K562 (cell line): Measurements from ENCODE around the gene ENDOD1. TPM values are rescaled to one million over a fixed set of nuclear protein-coding genes. Genes with fewer than 3 reads are reported as not detected.

Experiments used
- ARID1B ChIP-seq: fragments of 450-650 bp; IDR thresholded peaks from 2 replicates; pipeline ENCODE4 v1.6.1; 2016; ENCODE audit warnings: antibody characterized with exemption, mild to moderate bottlenecking, inconsistent platforms
- CHD1 ChIP-seq: fragments of 200-600 bp; sonication (generic); IDR thresholded peaks from one replicate; pipeline ENCODE4 v1.6.1; 2012; ENCODE audit warnings: mild to moderate bottlenecking, moderate library complexity, low read length, inconsistent platforms
- DMBX1 ChIP-seq: fragments of 250-450 bp; sonication (Bioruptor Pico); IDR thresholded peaks from 2 replicates; pipeline ENCODE4 v1.8.0; 2022; ENCODE audit warnings: inconsistent platforms, mild to moderate bottlenecking, moderate library complexity, borderline replicate concordance
- ELF1 ChIP-seq: fragments of 200-800 bp; sonication (Bioruptor generic); IDR thresholded peaks from 2 replicates; pipeline ENCODE4 v1.6.1; 2016; ENCODE audit warnings: missing genetic modification characterization, missing compliant biosample characterization
- HDGF ChIP-seq: fragments of 450-650 bp; IDR thresholded peaks from 2 replicates; pipeline ENCODE4 v1.6.1; 2016
- HMGXB4 ChIP-seq: sonication (generic); formaldehyde crosslinking; IDR thresholded peaks from 2 replicates; pipeline ENCODE4 v1.8.1; 2023; ENCODE audit warnings: mild to moderate bottlenecking, missing genetic modification reagents
- MAFK ChIP-seq: IDR thresholded peaks from 2 replicates; pipeline ENCODE4 v1.6.1; 2011; ENCODE audit warnings: low read length, improper control_type of control experiment
- MITF ChIP-seq: IDR thresholded peaks from 2 replicates; pipeline ENCODE4 v1.6.1; 2014; ENCODE audit warnings: antibody characterized with exemption
- NELFE ChIP-seq: IDR thresholded peaks from 2 replicates; pipeline ENCODE4 v1.6.1; 2011; ENCODE audit warnings: mild to moderate bottlenecking; ENCODE audit not compliant: insufficient read depth, insufficient read length
- NUFIP1 ChIP-seq: fragments of 450-650 bp; IDR thresholded peaks from 2 replicates; pipeline ENCODE4 v1.6.1; 2018; ENCODE audit not compliant: partially characterized antibody
- OTX1 ChIP-seq: fragments of 450-650 bp; formaldehyde crosslinking; IDR thresholded peaks from 2 replicates; pipeline ENCODE4 v1.4.0; 2022; ENCODE audit warnings: mild to moderate bottlenecking
- PTTG1 ChIP-seq: fragments of 450-650 bp; IDR thresholded peaks from 2 replicates; pipeline ENCODE4 v1.6.1; 2016; ENCODE audit warnings: low read depth, mild to moderate bottlenecking, missing genetic modification characterization, missing compliant biosample characterization
- SIN3B ChIP-seq: fragments of 450-650 bp; IDR thresholded peaks from 2 replicates; pipeline ENCODE4 v1.6.1; 2017; ENCODE audit warnings: low read depth, mild to moderate bottlenecking, moderate library complexity
- SIRT6 ChIP-seq: IDR thresholded peaks from one replicate; pipeline ENCODE4 v1.6.1; 2012; ENCODE audit warnings: low read depth, mild to moderate bottlenecking, control low read depth, inconsistent platforms, low read length, moderate library complexity
- SLC30A9 ChIP-seq: fragments of 250-450 bp; sonication (Bioruptor Pico); IDR thresholded peaks from 2 replicates; pipeline ENCODE4 v1.8.0; 2022; ENCODE audit warnings: mild to moderate bottlenecking, moderate library complexity
- ZC3H11A ChIP-seq: IDR thresholded peaks from 2 replicates; pipeline ENCODE4 v1.6.1; 2012; ENCODE audit warnings: low read depth, low read length, improper control_type of control experiment
- ZNF124 ChIP-seq: sonication (generic); formaldehyde crosslinking; IDR thresholded peaks from 2 replicates; pipeline ENCODE4 v1.8.1; 2022; ENCODE audit warnings: missing genetic modification reagents
- ZNF146 ChIP-seq: IDR thresholded peaks from one replicate; pipeline ENCODE4 v1.6.1; 2018; ENCODE audit warnings: missing compliant biosample characterization; ENCODE audit not compliant: unreplicated experiment
- ZNF707 ChIP-seq: fragments of 250-450 bp; sonication (Bioruptor Pico); conservative IDR thresholded peaks from 2 replicates; pipeline ENCODE4 v1.8.0; 2022; ENCODE audit warnings: inconsistent platforms, mild to moderate bottlenecking, moderate library complexity
- polyA plus RNA-seq, 8 experiments: library from polyadenylated mRNA; depleted of rRNA in 4 of 8; stranded (reverse) in 5 of 8; unstranded in 3 of 8; fragments of >200 nt; fragmentation: Nextera tagmentation in 2 of 8; fragmentation: Illumina TruSeq in 1 of 8; extraction: Ambion mirVana in 2 of 8; extraction: Trizol in 1 of 8; gene quantifications; 2 replicates each; pipeline versions ENCODE4 v1.2.1 to v1.2.3, GENCODE V29; 2011 to 2014; ENCODE audit warnings: inconsistent platforms in 1 of 8, missing spikeins in 1 of 8
- total RNA-seq, 7 experiments: library from RNA; depleted of rRNA in 6 of 7; stranded (reverse); fragments of >200 nt in 6 of 7; fragmentation: Illumina TruSeq in 2 of 7; extraction: Trizol in 2 of 7; gene quantifications; 2 replicates each; pipeline versions ENCODE4 v1.2.1 to v1.2.3, GENCODE V29; 2011 to 2021; ENCODE audit warnings: low replicate concordance in 1 of 7
- TF ChIP-seq, protein P1 (sequence below): conservative IDR thresholded peaks from 2 replicates; pipeline ENCODE4 v1.6.1; 2011; ENCODE audit warnings: low read depth, mild to moderate bottlenecking, low read length; ENCODE audit not compliant: control insufficient read depth
- TF ChIP-seq, protein P2 (sequence below): fragments of 450-650 bp; IDR thresholded peaks from 2 replicates; pipeline ENCODE4 v1.6.1; 2016; ENCODE audit warnings: antibody characterized with exemption
- TF ChIP-seq, protein P3 (sequence below), 2 experiments: fragments of 450-650 bp; IDR thresholded peaks; 2 replicates each; pipeline ENCODE4 v1.6.1; 2016

ENDOD1 gene
- total and polyA plus RNA-seq, 9 of the 15 experiments (the other 6 are each of a cell fraction or from before 2014, with no cell fraction given), result 4.2 to 11.8 (median 9.3) TPM

DNA sequence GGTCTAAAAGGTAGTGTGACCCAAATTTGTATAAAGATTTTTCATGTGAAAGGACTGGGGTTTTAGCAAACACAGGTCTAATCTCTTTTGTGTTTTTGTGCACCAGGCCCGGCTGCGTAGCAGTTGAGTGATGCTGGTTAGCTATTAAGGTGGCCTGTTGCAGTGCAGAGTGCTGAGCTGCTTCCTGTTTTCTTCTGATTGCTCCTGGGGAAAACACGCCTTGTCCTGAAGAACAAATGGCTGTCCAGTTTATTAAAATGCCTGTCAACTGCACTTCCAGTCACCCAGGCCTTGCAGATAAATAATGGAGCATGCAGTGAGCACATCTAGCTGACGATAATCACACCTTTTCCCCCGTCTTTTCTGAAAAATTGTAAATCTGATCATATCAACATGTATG is 21.1 kb upstream of the ENDOD1 start (continued):
- TF ChIP-seq, protein P1, sequence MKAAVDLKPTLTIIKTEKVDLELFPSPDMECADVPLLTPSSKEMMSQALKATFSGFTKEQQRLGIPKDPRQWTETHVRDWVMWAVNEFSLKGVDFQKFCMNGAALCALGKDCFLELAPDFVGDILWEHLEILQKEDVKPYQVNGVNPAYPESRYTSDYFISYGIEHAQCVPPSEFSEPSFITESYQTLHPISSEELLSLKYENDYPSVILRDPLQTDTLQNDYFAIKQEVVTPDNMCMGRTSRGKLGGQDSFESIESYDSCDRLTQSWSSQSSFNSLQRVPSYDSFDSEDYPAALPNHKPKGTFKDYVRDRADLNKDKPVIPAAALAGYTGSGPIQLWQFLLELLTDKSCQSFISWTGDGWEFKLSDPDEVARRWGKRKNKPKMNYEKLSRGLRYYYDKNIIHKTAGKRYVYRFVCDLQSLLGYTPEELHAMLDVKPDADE, result no peak
- TF ChIP-seq HDGF (no peak), ZNF124 (CRISPR knock-in tag) (no peak), ZC3H11A (0 out of 2 replicates have a peak, but pooled peaks have one; percentile 59), MITF (no peak), SLC30A9 (CRISPR knock-in tag) (no peak), SIRT6 (no peak), SIN3B (no peak), ELF1 (tag) (peak; percentile 94), DMBX1 (CRISPR knock-in tag) (no peak), ZNF707 (CRISPR knock-in tag) (no peak), HMGXB4 (CRISPR knock-in tag) (no peak; the same call in 1 of the 2 replicates), MAFK (peak; percentile 47; the same call in 1 of the 2 replicates), NUFIP1 (no peak), OTX1 (CRISPR knock-in tag) (no peak), CHD1 (no peak), NELFE (no peak), ARID1B (peak; percentile 16; the same call in 1 of the 2 replicates), ZNF146 (CRISPR knock-in tag) (no peak), PTTG1 (tag) (no peak)
- TF ChIP-seq, protein P2, sequence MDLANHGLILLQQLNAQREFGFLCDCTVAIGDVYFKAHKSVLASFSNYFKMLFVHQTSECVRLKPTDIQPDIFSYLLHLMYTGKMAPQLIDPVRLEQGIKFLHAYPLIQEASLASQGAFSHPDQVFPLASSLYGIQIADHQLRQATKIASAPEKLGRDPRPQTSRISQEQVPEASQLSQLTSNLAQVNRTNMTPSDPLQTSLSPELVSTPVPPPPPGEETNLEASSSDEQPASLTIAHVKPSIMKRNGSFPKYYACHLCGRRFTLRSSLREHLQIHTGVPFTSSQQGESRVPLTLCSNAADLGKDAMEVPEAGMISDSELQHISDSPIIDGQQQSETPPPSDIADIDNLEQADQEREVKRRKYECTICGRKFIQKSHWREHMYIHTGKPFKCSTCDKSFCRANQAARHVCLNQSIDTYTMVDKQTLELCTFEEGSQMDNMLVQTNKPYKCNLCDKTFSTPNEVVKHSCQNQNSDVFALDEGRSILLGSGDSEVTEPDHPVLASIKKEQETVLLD, result no peak
- TF ChIP-seq, protein P3, sequence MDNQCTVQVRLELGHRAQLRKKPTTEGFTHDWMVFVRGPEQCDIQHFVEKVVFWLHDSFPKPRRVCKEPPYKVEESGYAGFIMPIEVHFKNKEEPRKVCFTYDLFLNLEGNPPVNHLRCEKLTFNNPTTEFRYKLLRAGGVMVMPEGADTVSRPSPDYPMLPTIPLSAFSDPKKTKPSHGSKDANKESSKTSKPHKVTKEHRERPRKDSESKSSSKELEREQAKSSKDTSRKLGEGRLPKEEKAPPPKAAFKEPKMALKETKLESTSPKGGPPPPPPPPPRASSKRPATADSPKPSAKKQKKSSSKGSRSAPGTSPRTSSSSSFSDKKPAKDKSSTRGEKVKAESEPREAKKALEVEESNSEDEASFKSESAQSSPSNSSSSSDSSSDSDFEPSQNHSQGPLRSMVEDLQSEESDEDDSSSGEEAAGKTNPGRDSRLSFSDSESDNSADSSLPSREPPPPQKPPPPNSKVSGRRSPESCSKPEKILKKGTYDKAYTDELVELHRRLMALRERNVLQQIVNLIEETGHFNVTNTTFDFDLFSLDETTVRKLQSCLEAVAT (IDR thresholded peaks at IDR 0.05), result peak in 1 of 2 experiments; percentile 89; a peak in 2 of 4 replicates
